ENCODE data around the gene MAD1L1.

- TF ChIP-seq CTCF (IDR thresholded peaks at IDR 0.05; ENCODE audit: low read depth, low read length, poor library complexity, severe bottlenecking), result no peak
- TF ChIP-seq EZH2phosphoT487 (IDR thresholded peaks at IDR 0.05; ENCODE audit: borderline replicate concordance, low read length), result no peak
Observed at GRCh38 chr7:1857487-1858421, 375.0 kb downstream of the MAD1L1 start.
